CD4-positive, alpha-beta T cell treated with Interferon gamma for 1 hour (primary cell): Measurements from ENCODE around the gene B4GALNT4.
"Not testable (repeated sequence)": the region's sequence is repeated elsewhere in the genome, so short reads cannot be mapped to it uniquely, and the experiment has no call there.

Experiments used
- DNase-seq: peaks from one replicate; pipeline ENCODE4 v3.0.0-alpha.2; 2020

B4GALNT4 gene

GRCh38 chr11:336659-337198 lies 32.6 kb upstream of the B4GALNT4 start:
- DNase-seq, result no peak

- DNase-seq, result no peak
Observed at GRCh38 chr11:337711-338110, 31.6 kb upstream of the B4GALNT4 start.

- no peak for DNase-seq
Observed at GRCh38 chr11:339963-340362, 29.3 kb upstream of the B4GALNT4 start.

GRCh38 chr11:340539-341512 lies 28.5 kb upstream of the B4GALNT4 start:
- no peak for DNase-seq

- no peak for DNase-seq
Observed at GRCh38 chr11:342328-342727, 27.0 kb upstream of the B4GALNT4 start.

- no peak for DNase-seq
Observed at GRCh38 chr11:344836-345578, 24.3 kb upstream of the B4GALNT4 start.

- no peak for DNase-seq
Observed at GRCh38 chr11:346529-346928, 22.8 kb upstream of the B4GALNT4 start.

- DNase-seq, result not testable (repeated sequence)
Observed at GRCh38 chr11:349270-349954, 19.9 kb upstream of the B4GALNT4 start.

GRCh38 chr11:350033-350722 lies 19.1 kb upstream of the B4GALNT4 start:
- DNase-seq, result not testable (repeated sequence)

- no peak for DNase-seq
Observed at GRCh38 chr11:350723-351255, 18.5 kb upstream of the B4GALNT4 start.

GRCh38 chr11:351411-351810 lies 17.9 kb upstream of the B4GALNT4 start:
- DNase-seq, result no peak

- DNase-seq, result no peak
Observed at GRCh38 chr11:352456-353031, 16.8 kb upstream of the B4GALNT4 start.

- no peak for DNase-seq
Observed at GRCh38 chr11:353179-353873, 16.0 kb upstream of the B4GALNT4 start.

GRCh38 chr11:355581-356458 lies 13.5 kb upstream of the B4GALNT4 start:
- DNase-seq, result peak; percentile 89

GRCh38 chr11:356610-357009 lies 12.7 kb upstream of the B4GALNT4 start:
- DNase-seq, result no peak

GRCh38 chr11:357582-357981 lies 11.7 kb upstream of the B4GALNT4 start:
- no peak for DNase-seq

GRCh38 chr11:358129-358800 lies 11.0 kb upstream of the B4GALNT4 start:
- no peak for DNase-seq

GRCh38 chr11:359181-359714 lies 10.1 kb upstream of the B4GALNT4 start:
- peak; percentile 25 for DNase-seq
